ENCODE measurements around the gene HMG20B.

DNA sequence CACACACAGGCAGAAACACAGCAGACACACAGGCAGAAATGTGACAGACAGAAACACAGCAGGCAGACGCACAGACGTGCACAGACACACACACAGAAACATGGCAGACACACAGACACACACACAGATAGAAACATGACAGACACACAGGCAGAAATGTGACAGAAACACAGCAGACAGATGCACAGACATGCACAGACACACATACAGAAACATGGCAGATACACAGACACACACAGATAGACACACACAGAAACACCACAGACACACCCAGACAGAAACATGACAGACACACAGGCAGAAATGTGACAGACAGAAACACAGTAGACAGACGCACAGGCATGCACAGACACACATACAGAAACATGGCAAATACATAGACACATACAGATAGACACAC lies 32.6 kb downstream of the HMG20B start:
- TF ChIP-seq, protein P1, sequence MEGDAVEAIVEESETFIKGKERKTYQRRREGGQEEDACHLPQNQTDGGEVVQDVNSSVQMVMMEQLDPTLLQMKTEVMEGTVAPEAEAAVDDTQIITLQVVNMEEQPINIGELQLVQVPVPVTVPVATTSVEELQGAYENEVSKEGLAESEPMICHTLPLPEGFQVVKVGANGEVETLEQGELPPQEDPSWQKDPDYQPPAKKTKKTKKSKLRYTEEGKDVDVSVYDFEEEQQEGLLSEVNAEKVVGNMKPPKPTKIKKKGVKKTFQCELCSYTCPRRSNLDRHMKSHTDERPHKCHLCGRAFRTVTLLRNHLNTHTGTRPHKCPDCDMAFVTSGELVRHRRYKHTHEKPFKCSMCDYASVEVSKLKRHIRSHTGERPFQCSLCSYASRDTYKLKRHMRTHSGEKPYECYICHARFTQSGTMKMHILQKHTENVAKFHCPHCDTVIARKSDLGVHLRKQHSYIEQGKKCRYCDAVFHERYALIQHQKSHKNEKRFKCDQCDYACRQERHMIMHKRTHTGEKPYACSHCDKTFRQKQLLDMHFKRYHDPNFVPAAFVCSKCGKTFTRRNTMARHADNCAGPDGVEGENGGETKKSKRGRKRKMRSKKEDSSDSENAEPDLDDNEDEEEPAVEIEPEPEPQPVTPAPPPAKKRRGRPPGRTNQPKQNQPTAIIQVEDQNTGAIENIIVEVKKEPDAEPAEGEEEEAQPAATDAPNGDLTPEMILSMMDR (IDR thresholded peaks at IDR 0.05; ENCODE audit: low read depth, low read length): no peak
- TF ChIP-seq EZH2phosphoT487 (IDR thresholded peaks at IDR 0.05; ENCODE audit: low read depth): no peak
